Activated CD4-positive, alpha-beta T cell treated with anti-CD3 and anti-CD28 coated beads, Interleukin-2, amount 50 U/mL, for 24 hours (primary cell): ENCODE results near the gene CHAC1.
A peak's percentile ranks its signal among the peaks of the same experiment; 100 is the strongest.

Source experiments
- DNase-seq, 2 donors: peaks; one replicate each; pipeline ENCODE4 v3.0.0-alpha.2; 2020; ENCODE audit warnings: low read depth in 1 of 2, low spot score in 1 of 2

CHAC1 gene

GRCh38 chr15:40952901-40953712, at the start of gene CHAC1:
TSS of gene CHAC1 (plus strand) at chr15:40953471. CDS start at chr15:40953584, 113 bp downstream.
- DNase-seq = peak; percentile 89 to 94

GRCh38 chr15:40904552-40905201, 48.6 kb upstream of the CHAC1 start:
- no peak for DNase-seq

GRCh38 chr15:40906091-40906990, 46.9 kb upstream of the CHAC1 start:
- DNase-seq = peak; percentile 58 to 62

GRCh38 chr15:40906991-40907802, 46.1 kb upstream of the CHAC1 start:
- DNase-seq = peak in 1 of 2 donors; percentile 45

GRCh38 chr15:40908095-40908494, 45.2 kb upstream of the CHAC1 start:
- no peak for DNase-seq

- DNase-seq = no peak
Measured at GRCh38 chr15:40909662-40910630, 43.3 kb upstream of the CHAC1 start.

GRCh38 chr15:40911141-40911540, 42.1 kb upstream of the CHAC1 start:
- no peak for DNase-seq

GRCh38 chr15:40911693-40912092, 41.6 kb upstream of the CHAC1 start:
- no peak for DNase-seq

GRCh38 chr15:40912478-40912877, 40.8 kb upstream of the CHAC1 start:
- DNase-seq = no peak

GRCh38 chr15:40914013-40914412, 39.3 kb upstream of the CHAC1 start:
- DNase-seq = no peak

- DNase-seq = no peak
Measured at GRCh38 chr15:40914486-40914885, 38.8 kb upstream of the CHAC1 start.

GRCh38 chr15:40915116-40915661, 38.1 kb upstream of the CHAC1 start:
- DNase-seq = no peak

GRCh38 chr15:40915679-40916078, 37.6 kb upstream of the CHAC1 start:
- DNase-seq = no peak

- DNase-seq = no peak
Measured at GRCh38 chr15:40917585-40917984, 35.7 kb upstream of the CHAC1 start.

- DNase-seq = no peak
Measured at GRCh38 chr15:40918146-40918798, 35.0 kb upstream of the CHAC1 start.

- DNase-seq = no peak
Measured at GRCh38 chr15:40918799-40919392, 34.4 kb upstream of the CHAC1 start.

- DNase-seq = no peak
Measured at GRCh38 chr15:40921949-40922607, 31.2 kb upstream of the CHAC1 start.

- no peak for DNase-seq
Measured at GRCh38 chr15:40922608-40923005, 30.7 kb upstream of the CHAC1 start.
